ENCODE results near the gene TPTE.

- TF ChIP-seq CTCF (IDR thresholded peaks at IDR 0.05) (no peak), POLR2A (IDR thresholded peaks at IDR 0.05) (no peak)
Observed at GRCh38 chr21:10511116-10511515, 10.3 kb upstream of the TPTE start.

All from adrenal gland (tissue), 5 donors.